ENCODE results near the gene QRFPR.

QRFPR gene

DNA sequence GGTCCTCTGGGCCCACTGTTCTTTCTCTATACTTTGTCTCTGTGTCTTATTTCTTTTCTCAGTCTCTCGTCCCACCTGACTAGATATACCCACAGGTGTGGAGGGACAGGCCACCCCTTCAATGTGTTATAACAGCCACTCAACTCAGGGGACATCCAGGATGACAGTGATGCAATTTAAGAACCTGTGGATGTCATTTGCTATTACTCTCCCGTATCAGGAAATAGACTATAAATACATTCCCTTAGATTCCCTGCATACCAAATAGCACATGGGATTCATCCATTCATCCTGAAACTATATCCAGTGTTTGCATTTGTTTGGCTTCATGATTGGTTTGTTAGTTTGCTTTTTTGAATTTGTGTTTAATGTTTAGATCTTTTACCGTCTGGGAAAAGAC is 16.6 kb upstream of the QRFPR start:
- no peaks in the 10 kb centered on the region for H3K9me2 ChIP-seq (replicated peaks; ENCODE audit: insufficient read depth, low read length)
- H3K4me2 ChIP-seq (ENCODE audit: low read depth, low read length, poor library complexity, severe bottlenecking), result no peak overlapping the region
- no peaks in the 10 kb centered on the region for H3F3A ChIP-seq (ENCODE audit: insufficient read depth)
- no peak overlapping the region for H3K9ac ChIP-seq (ENCODE audit: low read length)
- no peak overlapping the region for H3K4me3 ChIP-seq (ENCODE audit: insufficient read depth, low read length, poor library complexity, severe bottlenecking)
- no peaks in the 10 kb centered on the region for H4K20me1 ChIP-seq (ENCODE audit: low read depth, low read length)
- no peaks in the 10 kb centered on the region for H3K9me3 ChIP-seq (ENCODE audit: insufficient read depth, low read length)
- H3K36me3 ChIP-seq (ENCODE audit: low read length), result no peaks in the 10 kb centered on the region
- no peak overlapping the region for H2AFZ ChIP-seq (ENCODE audit: low read depth, low read length, severe bottlenecking)
- TF ChIP-seq CTCF (IDR thresholded peaks at IDR 0.05; ENCODE audit: insufficient read depth, low read length, poor library complexity, severe bottlenecking), result no peak
- TF ChIP-seq EZH2phosphoT487 (conservative IDR thresholded peaks at IDR 0.05; ENCODE audit: low read length), result no peak
- H3K79me2 ChIP-seq (ENCODE audit: insufficient read depth, low read length), result no peaks in the 10 kb centered on the region
- no peaks in the 10 kb centered on the region for H3K27me3 ChIP-seq (ENCODE audit: low read length)
- H3K27ac ChIP-seq (ENCODE audit: low read depth, low read length), result no peak overlapping the region

DNA sequence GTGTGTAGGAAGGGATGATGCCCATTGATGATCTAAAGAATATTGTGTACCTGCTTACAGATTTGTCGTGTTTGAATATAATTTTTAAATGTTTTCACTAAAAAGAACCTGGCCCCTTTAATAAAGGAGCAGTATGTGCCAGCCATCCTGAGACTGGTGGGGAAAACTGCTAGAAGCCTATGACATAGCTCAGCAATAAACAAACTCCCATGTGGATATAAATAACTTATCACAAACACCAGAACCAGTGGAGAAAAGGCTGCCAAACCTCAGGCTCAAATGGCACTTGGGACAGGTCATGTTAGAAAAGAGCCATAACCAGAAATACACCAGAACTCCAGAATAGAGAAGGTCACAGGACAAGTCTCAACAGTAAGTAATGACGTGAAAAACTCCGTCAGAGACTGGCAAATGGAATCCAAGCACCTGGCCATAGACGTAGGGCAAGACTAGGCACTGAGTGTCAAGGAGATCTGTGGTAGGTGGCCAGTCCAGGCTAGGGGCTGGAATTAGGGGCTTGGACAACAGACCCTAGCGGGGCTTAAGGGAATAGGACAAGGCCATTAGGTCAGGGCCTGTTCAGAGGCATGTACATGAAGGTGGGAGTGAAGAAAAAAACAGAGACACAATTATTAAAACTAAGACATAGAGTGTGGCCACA is 11.7 kb upstream of the QRFPR start:
- Histone ChIP-seq H3F3A (ENCODE audit: insufficient read depth) (no peaks in the 10 kb centered on the region), H3K9me3 (ENCODE audit: insufficient read depth, low read length) (no peaks in the 10 kb centered on the region), H2AFZ (ENCODE audit: low read depth, low read length, severe bottlenecking) (no peak overlapping the region), H3K27me3 (ENCODE audit: low read length) (no peaks in the 10 kb centered on the region), H3K4me3 (ENCODE audit: insufficient read depth, low read length, poor library complexity, severe bottlenecking) (no peak overlapping the region), H3K9me2 (replicated peaks; ENCODE audit: insufficient read depth, low read length) (no peaks in the 10 kb centered on the region), H3K27ac (ENCODE audit: low read depth, low read length) (no peak overlapping the region), H4K20me1 (ENCODE audit: low read depth, low read length) (no peaks in the 10 kb centered on the region), H3K79me2 (ENCODE audit: insufficient read depth, low read length) (no peaks in the 10 kb centered on the region), H3K36me3 (ENCODE audit: low read length) (no peaks in the 10 kb centered on the region), H3K4me2 (ENCODE audit: low read depth, low read length, poor library complexity, severe bottlenecking) (no peak overlapping the region), H3K9ac (ENCODE audit: low read length) (no peak overlapping the region)
- TF ChIP-seq CTCF (IDR thresholded peaks at IDR 0.05; ENCODE audit: insufficient read depth, low read length, poor library complexity, severe bottlenecking), result no peak
- no peak for TF ChIP-seq EZH2phosphoT487 (conservative IDR thresholded peaks at IDR 0.05; ENCODE audit: low read length)

GRCh38 chr4:121390335-121390734 is 9.5 kb upstream of the QRFPR start:
- Histone ChIP-seq H3K9me2 (replicated peaks; ENCODE audit: insufficient read depth, low read length) (no peaks in the 10 kb centered on the region), H4K20me1 (ENCODE audit: low read depth, low read length) (no peaks in the 10 kb centered on the region), H3K79me2 (ENCODE audit: insufficient read depth, low read length) (no peaks in the 10 kb centered on the region), H3K9me3 (ENCODE audit: insufficient read depth, low read length) (no peaks in the 10 kb centered on the region), H3K27ac (ENCODE audit: low read depth, low read length) (no peak overlapping the region), H3K36me3 (ENCODE audit: low read length) (no peaks in the 10 kb centered on the region), H3K9ac (ENCODE audit: low read length) (no peak overlapping the region), H2AFZ (ENCODE audit: low read depth, low read length, severe bottlenecking) (no peak overlapping the region), H3F3A (ENCODE audit: insufficient read depth) (no peaks in the 10 kb centered on the region), H3K4me3 (ENCODE audit: insufficient read depth, low read length, poor library complexity, severe bottlenecking) (no peak overlapping the region), H3K4me2 (ENCODE audit: low read depth, low read length, poor library complexity, severe bottlenecking) (no peak overlapping the region), H3K27me3 (ENCODE audit: low read length) (no peaks in the 10 kb centered on the region)
- TF ChIP-seq CTCF (IDR thresholded peaks at IDR 0.05; ENCODE audit: insufficient read depth, low read length, poor library complexity, severe bottlenecking), result no peak
- no peak for TF ChIP-seq EZH2phosphoT487 (conservative IDR thresholded peaks at IDR 0.05; ENCODE audit: low read length)

Measured in SU-DHL-6 (cell line).